Mononuclear cell (primary cell): ENCODE results near the gene CEP104. TPM values are rescaled to one million over a fixed set of nuclear protein-coding genes. Genes with fewer than 3 reads are reported as not detected.

Experiments
- H3K27me3 ChIP-seq: 2 replicates; pipeline ENCODE4 v1.6.0; 2011; ENCODE audit warnings: low read length, control low read depth; ENCODE audit not compliant: insufficient read depth
- H3K4me1 ChIP-seq: 2 replicates; pipeline ENCODE4 v1.5.1; 2011; ENCODE audit warnings: mild to moderate bottlenecking, low read length, control low read depth; ENCODE audit not compliant: insufficient read depth
- H3K4me3 ChIP-seq: 2 replicates; pipeline ENCODE4 v1.5.1; 2011; ENCODE audit warnings: mild to moderate bottlenecking, low read length, moderate library complexity
- H3K9me3 ChIP-seq: 2 replicates; pipeline ENCODE4 v1.5.1; 2011; ENCODE audit warnings: low read depth, mild to moderate bottlenecking, control low read depth, low read length
- total RNA-seq: library from RNA; depleted of rRNA; stranded (reverse); fragments of >200 nt; gene quantifications from one replicate; pipeline ENCODE4 v1.2.3, GENCODE V29; 2012

CEP104 gene
- total RNA-seq, 1 donor = 12.8 TPM

- Histone ChIP-seq H3K4me3 (no peak overlapping the region), H3K27me3 (no peaks in the 10 kb centered on the region), H3K9me3 (no peaks in the 10 kb centered on the region), H3K4me1 (no peaks in the 10 kb centered on the region)
These were observed 22.3 kb downstream of the CEP104 start for GRCh38 chr1:3834701-3835100.

GRCh38 chr1:3831689-3832088, 25.3 kb downstream of the CEP104 start:
- no peak overlapping the region for H3K4me3 ChIP-seq
- H3K9me3 ChIP-seq = no peaks in the 10 kb centered on the region
- no peaks in the 10 kb centered on the region for H3K4me1 ChIP-seq
- no peaks in the 10 kb centered on the region for H3K27me3 ChIP-seq

- Histone ChIP-seq H3K4me1 (no peaks in the 10 kb centered on the region), H3K27me3 (no peaks in the 10 kb centered on the region), H3K9me3 (no peaks in the 10 kb centered on the region), H3K4me3 (no peak overlapping the region)
These were observed 28.6 kb downstream of the CEP104 start for GRCh38 chr1:3828391-3828790.

- no peaks in the 10 kb centered on the region for H3K27me3 ChIP-seq
- no peaks in the 10 kb centered on the region for H3K4me1 ChIP-seq
- no peak overlapping the region for H3K4me3 ChIP-seq
- no peaks in the 10 kb centered on the region for H3K9me3 ChIP-seq
These were observed 29.2 kb downstream of the CEP104 start for GRCh38 chr1:3827813-3828307.

GRCh38 chr1:3825356-3825755, 31.7 kb downstream of the CEP104 start:
- no peak overlapping the region for H3K4me3 ChIP-seq
- no peaks in the 10 kb centered on the region for H3K27me3 ChIP-seq
- H3K4me1 ChIP-seq = no peaks in the 10 kb centered on the region
- no peaks in the 10 kb centered on the region for H3K9me3 ChIP-seq

GRCh38 chr1:3824650-3825049, 32.4 kb downstream of the CEP104 start:
- Histone ChIP-seq H3K9me3 (no peaks in the 10 kb centered on the region), H3K27me3 (no peaks in the 10 kb centered on the region), H3K4me3 (no peak overlapping the region), H3K4me1 (no peaks in the 10 kb centered on the region)

- Histone ChIP-seq H3K27me3 (no peaks in the 10 kb centered on the region), H3K9me3 (no peaks in the 10 kb centered on the region), H3K4me3 (no peak overlapping the region), H3K4me1 (no peaks in the 10 kb centered on the region)
These were observed 34.6 kb downstream of the CEP104 start for GRCh38 chr1:3822421-3822820.

- H3K4me3 ChIP-seq = no peak overlapping the region
- no peaks in the 10 kb centered on the region for H3K27me3 ChIP-seq
- no peaks in the 10 kb centered on the region for H3K4me1 ChIP-seq
- H3K9me3 ChIP-seq = no peaks in the 10 kb centered on the region
These were observed 35.1 kb downstream of the CEP104 start for GRCh38 chr1:3821908-3822307.

GRCh38 chr1:3821447-3821846, 35.6 kb downstream of the CEP104 start:
- Histone ChIP-seq H3K4me3 (no peak overlapping the region), H3K27me3 (no peaks in the 10 kb centered on the region), H3K9me3 (no peaks in the 10 kb centered on the region), H3K4me1 (no peaks in the 10 kb centered on the region)

GRCh38 chr1:3821004-3821403, 36.0 kb downstream of the CEP104 start:
- Histone ChIP-seq H3K4me3 (no peak overlapping the region), H3K4me1 (no peaks in the 10 kb centered on the region), H3K27me3 (no peaks in the 10 kb centered on the region)

GRCh38 chr1:3820316-3820715, 36.7 kb downstream of the CEP104 start:
- Histone ChIP-seq H3K27me3 (no peaks in the 10 kb centered on the region), H3K4me3 (no peak overlapping the region), H3K9me3 (no peaks in the 10 kb centered on the region), H3K4me1 (no peaks in the 10 kb centered on the region)

More at GRCh38 chr1:3821004-3821403, 36.0 kb downstream of the CEP104 start:
- H3K9me3 ChIP-seq = no peaks in the 10 kb centered on the region

- Histone ChIP-seq H3K4me3 (no peak overlapping the region), H3K9me3 (no peaks in the 10 kb centered on the region), H3K4me1 (no peaks in the 10 kb centered on the region), H3K27me3 (no peaks in the 10 kb centered on the region)
These were observed 37.2 kb downstream of the CEP104 start for GRCh38 chr1:3819771-3820200.

GRCh38 chr1:3817821-3818597, 39.0 kb downstream of the CEP104 start:
- Histone ChIP-seq H3K27me3 (no peaks in the 10 kb centered on the region), H3K4me3 (no peak overlapping the region), H3K4me1 (no peaks in the 10 kb centered on the region), H3K9me3 (no peaks in the 10 kb centered on the region)

- H3K4me3 ChIP-seq = no peak overlapping the region
- H3K9me3 ChIP-seq = no peaks in the 10 kb centered on the region
- H3K27me3 ChIP-seq = no peaks in the 10 kb centered on the region
- H3K4me1 ChIP-seq = no peaks in the 10 kb centered on the region
These were observed 39.8 kb downstream of the CEP104 start for GRCh38 chr1:3817138-3817740.

- no peak overlapping the region for H3K4me3 ChIP-seq
- H3K4me1 ChIP-seq = no peaks in the 10 kb centered on the region
- H3K9me3 ChIP-seq = no peaks in the 10 kb centered on the region
- no peaks in the 10 kb centered on the region for H3K27me3 ChIP-seq
These were observed 40.5 kb downstream of the CEP104 start for GRCh38 chr1:3816331-3817137.
